Thoracic aorta endothelial cell (primary cell): ENCODE data around the gene EPB41L3. TPM values are rescaled to one million over a fixed set of nuclear protein-coding genes. Genes with fewer than 3 reads are reported as not detected.

Experiments
- total RNA-seq: library from RNA; depleted of rRNA; stranded (reverse); fragments of >200 nt; gene quantifications from 2 replicates; pipeline ENCODE4 v1.2.3, GENCODE V29; 2012

EPB41L3 gene
- 129 and 167 TPM in 2 replicates for total RNA-seq

GRCh38 chr18:5543773-5544389 is at the start of gene EPB41L3:
TSS of gene EPB41L3 (minus strand) at chr18:5543997. CDS start at chr18:5489183, 54,814 bp downstream.

Other genes starting within 250 kb of the EPB41L3 start
- gene ZBTB14, start 248.3 kb downstream of the EPB41L3 start, total RNA-seq, result 23.5 and 24.4 TPM in 2 replicates